IPS-15b (cell line): ENCODE results near the gene ASB18.
A peak's percentile ranks its signal among the peaks of the same experiment; 100 is the strongest.

ENCODE experiments used
- H3K27me3 ChIP-seq: one replicate; pipeline ENCODE4 v1.6.1; 2013; ENCODE audit warnings: low read length; ENCODE audit not compliant: control insufficient read depth, insufficient read depth
- H3K36me3 ChIP-seq: one replicate; pipeline ENCODE4 v1.6.1; 2013; ENCODE audit warnings: low read length; ENCODE audit not compliant: control insufficient read depth, insufficient read depth
- H3K4me1 ChIP-seq: one replicate; pipeline ENCODE4 v1.6.1; 2013; ENCODE audit warnings: mild to moderate bottlenecking, low read length; ENCODE audit not compliant: control insufficient read depth, insufficient read depth
- H3K4me3 ChIP-seq: one replicate; pipeline ENCODE4 v1.5.1; 2013; ENCODE audit warnings: low read depth, low read length
- H3K9ac ChIP-seq: one replicate; pipeline ENCODE4 v1.6.1; 2013; ENCODE audit warnings: low read depth, mild to moderate bottlenecking, low read length
- H3K9me3 ChIP-seq: one replicate; pipeline ENCODE4 v1.6.1; 2013; ENCODE audit warnings: mild to moderate bottlenecking, low read length; ENCODE audit not compliant: control insufficient read depth, insufficient read depth

ASB18 gene

DNA sequence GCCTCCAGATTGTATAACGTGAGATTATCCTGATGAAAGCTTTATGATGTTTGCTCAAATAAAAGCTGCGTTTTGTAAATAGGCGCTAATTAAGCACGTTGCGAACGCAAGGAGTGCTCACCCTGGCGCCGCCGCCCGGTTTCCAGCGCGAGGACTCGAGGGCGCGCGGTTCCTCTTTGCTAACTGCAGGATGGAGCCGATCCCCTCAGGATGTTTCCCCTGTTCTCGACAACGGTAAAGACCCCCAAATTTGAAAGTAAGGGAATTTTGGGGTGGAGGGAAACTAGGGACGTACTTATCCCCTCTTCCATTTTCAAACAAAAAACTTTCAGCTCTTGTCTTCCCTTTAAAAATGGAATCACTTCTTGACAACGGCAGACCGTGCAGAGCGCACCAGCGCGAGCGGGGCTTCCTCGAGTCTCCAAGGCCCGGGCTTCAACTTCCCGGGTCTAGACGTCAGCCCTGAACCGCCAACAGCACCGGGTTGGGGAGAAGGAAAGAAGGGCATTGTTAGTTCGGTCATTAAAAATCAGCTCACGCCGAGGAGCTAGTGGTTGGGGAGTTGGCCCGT lies 95.0 kb downstream of the ASB18 start:
- peak overlapping the region; percentile 41 for H3K4me3 ChIP-seq
- H3K9me3 ChIP-seq, result no peaks in the 10 kb centered on the region
- H3K27me3 ChIP-seq, result peaks cover 87% of the 10 kb centered on the region
- H3K9ac ChIP-seq, result no peak overlapping the region
- H3K36me3 ChIP-seq, result no peaks in the 10 kb centered on the region
- H3K4me1 ChIP-seq, result peaks cover 22% of the 10 kb centered on the region

DNA sequence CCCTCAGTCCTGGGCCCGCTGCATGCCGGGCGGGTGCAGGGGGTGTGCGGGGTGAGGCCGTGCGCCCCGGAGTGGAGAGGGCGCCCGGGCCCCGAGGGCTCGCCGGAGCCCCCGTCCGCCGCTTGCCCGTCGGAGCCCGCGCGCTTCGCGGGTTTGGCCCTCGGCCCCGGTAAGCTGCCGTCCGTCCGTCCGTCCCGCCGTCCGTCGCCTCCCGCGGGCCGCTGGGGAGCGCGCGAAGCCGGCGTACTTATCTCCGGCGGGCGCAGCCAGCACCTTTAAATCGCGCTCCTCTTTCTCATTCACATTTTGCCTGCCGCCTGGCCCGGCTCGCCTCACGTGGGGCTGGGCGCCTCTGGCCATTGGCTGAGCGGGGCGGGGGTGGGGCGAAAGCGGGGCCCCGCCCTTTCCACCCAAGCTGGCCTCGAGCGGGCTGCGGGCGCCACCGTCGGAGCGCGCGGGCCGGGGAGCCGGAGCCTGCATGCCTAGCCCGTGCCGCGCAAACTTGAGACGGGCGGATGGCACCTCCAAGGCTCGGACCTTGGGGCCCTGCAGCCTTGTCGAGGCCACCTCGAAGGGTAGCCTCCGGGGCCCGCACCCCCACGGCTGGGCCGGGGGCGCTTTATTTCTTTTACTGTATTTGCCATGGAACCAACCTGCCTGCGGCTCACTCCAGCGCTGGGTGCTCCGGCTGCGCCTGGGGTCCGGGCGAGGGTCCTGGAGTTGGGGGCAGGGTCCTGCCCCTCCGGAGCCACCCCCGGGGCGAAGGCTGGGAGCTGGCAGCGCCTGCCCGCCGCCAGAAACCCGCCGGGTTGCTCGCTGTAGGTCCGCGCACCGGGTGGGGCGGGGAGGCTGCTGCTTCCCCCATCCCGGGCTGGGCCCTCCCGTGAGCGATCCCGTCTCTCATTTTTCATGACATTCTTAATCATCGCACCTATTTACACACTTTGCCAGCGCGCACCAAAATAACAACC lies 95.8 kb downstream of the ASB18 start, which contains the start of gene GBX2:
Gene GBX2, minus strand, starts transcription at position 277 of the 971 bp plus-strand sequence. CDS start 415 bp downstream, outside the sequence.
- peak within 1 kb of the TSS; percentile 54 for H3K4me3 ChIP-seq
- H3K27me3 ChIP-seq, result peaks cover 86% of the 10 kb centered on the region
- no peaks in the 10 kb centered on the region for H3K9me3 ChIP-seq
- no peaks in the 10 kb centered on the region for H3K36me3 ChIP-seq
- peaks cover 15% of the 10 kb centered on the region for H3K4me1 ChIP-seq
- no peak within 1 kb of the TSS for H3K9ac ChIP-seq

DNA sequence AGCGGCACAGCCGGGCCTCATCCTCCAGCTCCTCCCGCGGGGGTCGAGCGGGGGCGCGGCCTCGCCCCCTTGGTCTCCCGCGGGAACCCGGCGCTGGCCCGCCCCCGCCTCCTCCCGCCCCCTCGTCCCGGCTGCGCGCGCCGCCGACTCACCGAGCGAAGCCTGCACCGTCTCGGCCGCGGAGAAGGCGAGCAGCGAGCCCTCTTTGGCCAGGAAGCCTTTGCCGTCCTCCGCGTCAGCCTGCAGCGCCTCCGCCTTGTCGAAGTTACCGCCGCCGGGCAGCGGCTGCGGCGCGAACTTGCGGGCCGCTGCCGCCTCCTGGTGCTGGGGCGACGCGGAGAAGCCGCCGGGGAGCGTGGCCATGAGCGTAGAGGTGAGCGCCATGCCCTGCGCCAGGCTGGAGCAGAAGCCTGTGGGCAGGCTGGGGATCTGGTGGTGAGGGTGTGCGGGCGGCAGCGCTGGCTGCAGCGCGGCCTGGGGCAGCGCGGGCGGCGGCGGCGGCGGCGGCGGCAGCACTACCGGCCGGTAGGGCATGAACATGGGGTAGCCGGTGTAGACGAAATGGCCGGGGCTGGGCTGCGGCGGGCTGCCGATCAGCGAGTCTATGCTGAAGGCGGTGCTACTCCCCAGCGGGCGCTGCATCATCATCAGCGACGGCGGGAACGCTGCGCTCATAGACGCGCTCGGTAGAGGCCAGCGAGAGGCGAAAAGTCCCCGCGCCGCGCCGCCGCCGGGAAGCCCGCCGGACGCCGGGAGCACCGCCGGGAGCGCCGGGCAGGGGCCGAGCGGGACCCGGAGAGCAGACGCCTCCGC lies 96.7 kb downstream of the ASB18 start:
- H3K36me3 ChIP-seq, result no peaks in the 10 kb centered on the region
- peaks cover 86% of the 10 kb centered on the region for H3K27me3 ChIP-seq
- H3K4me3 ChIP-seq, result peak overlapping the region; percentile 54
- no peak overlapping the region for H3K9ac ChIP-seq
- H3K9me3 ChIP-seq, result no peaks in the 10 kb centered on the region
- peaks cover 15% of the 10 kb centered on the region for H3K4me1 ChIP-seq

DNA sequence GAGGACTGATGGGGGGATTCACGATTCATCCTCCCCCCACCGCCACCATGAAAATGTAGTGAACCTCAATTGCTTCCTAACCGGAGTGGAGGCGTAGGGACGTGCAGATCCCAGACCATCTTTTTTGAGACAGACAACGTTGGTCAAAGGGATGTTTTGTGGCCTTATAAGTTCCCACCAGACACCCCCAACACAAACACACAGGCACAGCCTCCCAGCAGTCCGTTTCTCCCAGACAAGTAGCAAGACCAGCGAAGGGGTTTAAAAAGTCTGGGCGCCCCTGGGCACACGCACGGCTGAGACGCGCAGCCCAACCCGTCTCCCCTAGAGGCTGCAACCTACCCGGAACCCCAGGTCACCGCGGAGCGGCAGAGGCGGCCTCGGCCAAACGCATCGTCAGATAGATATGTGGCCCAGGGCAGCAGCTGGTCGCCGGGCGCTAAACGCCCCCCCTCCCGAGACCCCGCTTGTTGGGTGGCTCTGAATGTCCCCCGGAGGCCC lies 97.4 kb downstream of the ASB18 start:
- Histone ChIP-seq H3K36me3 (no peaks in the 10 kb centered on the region), H3K27me3 (peaks cover 86% of the 10 kb centered on the region), H3K4me1 (peaks cover 11% of the 10 kb centered on the region), H3K4me3 (peak overlapping the region; percentile 54), H3K9me3 (no peaks in the 10 kb centered on the region), H3K9ac (no peak overlapping the region)

DNA sequence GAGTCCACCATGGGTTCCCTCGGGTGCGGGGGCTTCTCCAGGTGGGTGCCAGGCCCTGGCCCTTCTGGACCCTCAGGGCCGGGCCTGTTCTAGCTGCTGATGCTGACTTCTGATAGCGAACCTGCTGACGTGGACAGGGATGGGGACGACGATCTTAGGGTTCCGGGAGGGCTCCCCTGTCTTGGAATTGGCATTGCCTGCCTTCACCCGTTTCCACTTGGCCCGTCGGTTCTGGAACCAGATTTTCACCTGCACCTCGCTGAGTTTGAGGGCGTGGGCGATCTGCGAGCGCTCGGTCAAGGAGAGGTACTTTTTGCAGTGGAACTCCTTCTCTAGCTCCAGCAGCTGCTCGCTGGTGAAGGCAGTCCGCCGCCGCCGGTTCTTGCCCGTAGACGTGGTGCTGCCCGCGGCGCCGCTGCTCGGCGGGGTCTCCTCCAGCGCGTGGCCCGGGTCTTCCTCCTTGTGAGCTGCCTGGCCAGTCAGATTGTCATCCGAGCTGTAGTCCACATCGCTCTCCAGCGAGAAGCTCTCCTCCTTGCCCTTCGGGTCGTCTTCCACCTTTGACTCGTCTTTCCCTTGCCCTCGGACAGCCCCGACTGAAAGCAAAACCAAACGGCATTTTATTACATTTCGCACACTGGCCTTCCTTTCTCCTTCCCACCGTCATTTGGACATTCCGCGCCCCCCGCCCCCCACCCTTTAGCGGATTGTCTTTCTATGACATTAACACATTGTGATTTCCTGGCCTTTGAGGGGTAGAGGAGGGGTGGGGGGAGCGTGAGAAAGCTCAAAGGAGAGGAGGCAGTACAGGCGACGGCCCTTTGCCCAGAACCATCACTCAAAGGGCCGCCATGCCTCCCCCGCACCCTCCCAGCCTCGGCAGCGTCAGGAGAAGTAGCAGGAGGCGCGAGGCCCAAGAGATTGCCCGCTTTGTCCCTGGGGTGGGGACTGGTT lies 98.1 kb downstream of the ASB18 start:
- no peaks in the 10 kb centered on the region for H3K36me3 ChIP-seq
- peaks cover 86% of the 10 kb centered on the region for H3K27me3 ChIP-seq
- H3K9ac ChIP-seq, result no peak overlapping the region
- H3K4me1 ChIP-seq, result peaks cover 7% of the 10 kb centered on the region
- H3K9me3 ChIP-seq, result no peaks in the 10 kb centered on the region
- peak overlapping the region; percentile 54 for H3K4me3 ChIP-seq

DNA sequence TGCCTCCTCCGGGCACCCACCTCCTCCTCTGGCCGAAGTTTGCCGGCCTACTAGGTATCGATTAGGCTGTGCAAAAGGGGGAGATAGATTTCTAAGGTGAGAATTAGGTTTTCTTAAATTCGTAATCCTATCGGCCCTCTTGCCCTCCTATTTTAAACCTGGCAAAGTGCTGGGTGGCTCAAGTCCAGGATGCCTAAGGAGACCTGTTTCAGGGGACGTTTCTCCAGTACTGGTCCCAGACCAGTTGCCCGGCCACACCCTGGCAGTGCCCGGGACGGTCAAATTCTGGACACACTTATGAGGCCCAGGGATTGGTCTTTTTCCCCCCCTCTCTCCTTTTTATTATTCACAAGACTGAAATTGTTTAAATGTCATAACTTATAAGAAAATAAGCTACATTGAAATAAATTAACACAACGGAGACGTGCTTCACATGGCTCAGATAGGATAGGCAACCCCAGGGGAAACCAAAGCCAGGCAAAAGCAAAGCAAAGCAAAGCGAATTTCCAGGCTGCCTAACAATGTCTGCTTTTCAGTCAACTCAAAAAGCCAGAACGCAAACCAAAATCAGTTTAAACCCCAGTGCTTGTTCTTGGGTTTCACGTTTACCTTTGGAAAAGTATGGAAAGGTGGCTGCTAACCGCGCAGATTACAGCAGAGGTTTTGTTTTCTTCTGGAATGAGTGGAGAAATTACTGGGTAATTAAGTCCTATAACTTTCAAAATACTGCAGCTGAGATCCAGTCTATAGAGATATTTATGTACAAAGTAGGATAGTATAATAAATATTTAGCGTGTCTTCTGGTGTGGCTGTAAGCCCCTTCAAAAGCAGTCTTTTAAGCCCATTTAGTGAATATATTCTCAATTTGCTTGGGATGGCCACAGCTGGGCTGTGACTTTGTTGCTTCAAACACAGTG lies 99.0 kb downstream of the ASB18 start:
- peaks cover 86% of the 10 kb centered on the region for H3K27me3 ChIP-seq
- no peak overlapping the region for H3K9ac ChIP-seq
- peak overlapping the region; percentile 54 for H3K4me3 ChIP-seq
- H3K9me3 ChIP-seq, result no peaks in the 10 kb centered on the region
- H3K36me3 ChIP-seq, result no peaks in the 10 kb centered on the region
- H3K4me1 ChIP-seq, result peaks cover 5% of the 10 kb centered on the region

DNA sequence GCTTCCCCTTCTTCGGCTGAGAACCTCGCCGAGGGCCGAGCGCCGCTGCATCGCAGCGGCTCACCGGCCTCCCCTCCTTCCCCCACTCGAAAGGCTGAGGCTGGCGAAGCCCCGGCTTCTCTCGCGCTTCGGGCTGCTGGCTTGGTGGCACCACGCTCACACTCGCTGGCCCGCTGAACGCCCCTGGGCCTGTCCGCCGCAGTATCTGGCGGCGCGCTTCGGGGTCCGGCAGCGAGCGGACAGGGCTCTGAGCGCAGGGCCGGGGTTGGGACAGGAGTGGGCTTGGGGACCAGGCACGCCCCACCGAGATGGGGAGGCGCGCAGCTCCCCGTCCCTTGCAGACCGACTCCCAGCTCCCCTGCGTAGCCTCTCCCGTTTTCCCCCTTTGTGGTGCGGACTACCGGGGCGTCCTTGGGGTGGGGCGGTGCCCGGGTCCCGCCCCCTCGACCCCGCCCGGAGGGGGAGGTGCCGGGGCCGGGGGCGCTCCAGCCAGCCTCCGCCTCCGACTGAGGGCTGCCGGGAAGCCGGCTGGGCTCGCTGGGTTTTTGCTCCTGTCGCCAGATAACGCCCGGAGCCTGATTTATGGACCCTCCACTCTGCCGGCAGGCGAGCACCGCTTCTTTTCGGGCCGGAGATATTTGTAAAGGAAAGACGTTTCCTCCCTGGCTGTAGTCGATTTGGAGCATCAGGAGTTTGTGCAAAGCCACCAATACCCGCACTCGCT lies 99.8 kb downstream of the ASB18 start:
- no peak overlapping the region for H3K9ac ChIP-seq

DNA sequence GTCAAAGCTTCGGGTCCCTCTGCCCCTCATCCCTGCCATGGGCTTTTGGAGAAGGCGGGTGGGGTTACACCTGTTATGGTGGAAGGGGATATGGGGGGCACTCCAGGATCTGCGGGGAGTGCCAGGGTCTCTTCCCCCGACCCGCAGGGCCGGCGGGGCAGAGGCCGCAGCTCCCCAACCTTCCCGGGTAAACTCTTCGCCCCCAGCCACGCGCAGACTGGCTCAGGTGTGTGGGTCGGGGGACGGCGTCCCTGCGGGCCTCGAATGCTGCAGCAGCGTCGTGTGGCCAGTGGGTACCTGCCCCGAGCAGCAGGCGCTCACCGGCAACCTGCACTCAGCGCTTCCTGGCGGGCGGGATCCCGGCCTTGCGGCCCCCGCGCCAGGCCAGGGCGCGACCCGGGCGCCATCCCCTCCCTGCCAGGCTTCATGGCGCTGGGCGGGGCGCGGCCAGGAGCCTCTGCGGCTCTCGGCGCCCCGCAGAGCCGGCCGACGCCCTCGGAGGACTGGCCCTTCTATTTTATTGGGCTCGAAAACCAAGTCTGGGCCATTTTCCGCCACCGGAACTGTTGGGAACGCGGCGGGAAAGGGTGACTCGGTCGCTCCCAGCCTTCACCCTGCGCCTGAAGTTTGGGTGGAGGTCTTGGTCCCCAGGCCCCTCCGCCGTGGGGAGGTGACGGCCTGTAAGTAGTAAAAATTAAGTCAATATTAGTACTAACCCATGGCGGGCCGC lies 100.6 kb downstream of the ASB18 start:
- Histone ChIP-seq H3K36me3 (no peaks in the 10 kb centered on the region), H3K4me1 (peaks cover 9% of the 10 kb centered on the region), H3K4me3 (peak overlapping the region; percentile 50), H3K9me3 (no peaks in the 10 kb centered on the region), H3K27me3 (peaks cover 79% of the 10 kb centered on the region), H3K9ac (no peak overlapping the region)

More for the DNA sequence above, 99.8 kb downstream of the ASB18 start:
- Histone ChIP-seq H3K27me3 (peaks cover 82% of the 10 kb centered on the region), H3K4me1 (peaks cover 5% of the 10 kb centered on the region), H3K4me3 (peak overlapping the region; percentile 50), H3K36me3 (no peaks in the 10 kb centered on the region), H3K9me3 (no peaks in the 10 kb centered on the region)

DNA sequence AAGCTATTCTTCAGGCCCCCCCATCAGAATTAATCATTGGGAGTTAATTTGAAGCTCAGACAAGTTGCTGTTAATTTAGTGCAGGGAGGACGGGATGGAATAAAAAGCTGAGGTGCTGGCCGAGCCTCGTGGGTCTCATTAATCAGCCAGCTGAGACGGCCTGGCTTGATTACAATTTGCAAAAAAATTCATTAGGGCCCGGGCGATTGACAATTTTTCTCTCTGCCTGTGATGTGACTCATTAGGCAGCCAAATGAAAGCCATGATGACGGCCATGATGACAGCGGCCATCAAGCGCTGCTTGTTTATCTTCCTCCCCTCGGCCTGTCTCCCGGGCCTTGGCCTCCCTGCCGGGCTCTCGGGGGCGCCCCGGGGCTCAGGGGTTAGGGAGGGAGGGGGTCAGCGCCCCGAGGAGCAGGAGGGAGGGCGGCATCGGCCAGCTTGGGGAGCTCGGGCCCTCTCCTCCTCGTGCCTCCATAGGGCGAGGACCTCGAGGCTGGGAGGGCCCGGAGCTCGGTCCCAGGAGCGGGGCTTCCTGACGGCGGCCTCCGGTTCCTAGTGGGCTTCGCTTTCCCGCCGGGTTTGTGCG lies 101.2 kb downstream of the ASB18 start:
- H3K36me3 ChIP-seq, result no peaks in the 10 kb centered on the region
- H3K9ac ChIP-seq, result no peak overlapping the region
- no peaks in the 10 kb centered on the region for H3K9me3 ChIP-seq
- H3K27me3 ChIP-seq, result peaks cover 85% of the 10 kb centered on the region
- H3K4me1 ChIP-seq, result peaks cover 15% of the 10 kb centered on the region
- H3K4me3 ChIP-seq, result peak overlapping the region; percentile 50
